ENCODE data around the gene GRM3. TPM values are rescaled to one million over a fixed set of nuclear protein-coding genes. Genes with fewer than 3 reads are reported as not detected.

Gene GRM3
- total RNA-seq, 2 donors from 2014 or later: not detected

DNA sequence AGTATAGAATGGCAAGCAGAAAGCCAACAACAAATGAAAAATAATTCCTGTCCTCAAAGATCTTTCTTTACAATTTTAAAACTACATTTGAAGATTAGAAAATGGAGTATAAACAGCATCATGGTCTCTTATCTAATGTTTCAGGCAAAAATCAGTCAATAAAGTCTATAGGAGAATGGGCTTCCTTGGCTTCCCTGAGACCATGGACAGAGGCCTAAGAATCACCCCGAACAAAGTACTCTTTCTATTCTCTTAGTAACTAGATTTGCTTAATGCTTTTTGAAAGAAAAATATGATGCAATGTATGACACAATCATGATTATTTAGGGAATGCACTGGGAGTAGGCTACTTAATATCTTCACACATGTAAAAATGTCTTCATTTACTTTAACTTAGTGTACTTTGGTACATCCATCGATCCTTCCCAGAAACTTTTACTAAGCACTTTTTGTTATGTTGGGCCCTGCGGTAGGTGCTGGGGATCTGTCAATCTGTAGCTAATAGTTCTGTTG is 17.3 kb downstream of the GRM3 start:
- no peaks in the 10 kb centered on the region for H3K27me3 Mint-ChIP-seq

DNA sequence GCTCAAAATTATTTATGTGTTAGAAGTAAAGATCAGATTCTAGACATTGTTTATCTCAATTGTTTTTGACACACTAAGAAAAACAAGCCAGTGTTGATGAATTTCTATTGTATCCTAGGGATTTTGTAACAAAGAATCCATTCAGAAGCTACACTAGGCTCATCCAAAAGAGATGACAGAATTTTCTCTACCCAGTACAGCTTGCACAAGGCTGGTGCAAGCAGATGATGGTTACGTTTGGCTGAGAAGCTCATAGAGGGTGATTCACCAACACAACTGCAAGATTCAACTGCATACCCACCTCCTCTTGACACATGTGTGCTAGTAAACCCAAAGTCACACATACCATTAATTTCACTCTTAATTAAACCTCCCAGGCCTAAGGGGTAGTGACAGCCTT is 20.8 kb downstream of the GRM3 start:
- no peak for ATAC-seq
- no peaks in the 10 kb centered on the region for H3K4me1 Mint-ChIP-seq
- H3K27me3 Mint-ChIP-seq: no peaks in the 10 kb centered on the region
- no peaks in the 10 kb centered on the region for H3K36me3 Mint-ChIP-seq (ENCODE audit: low read depth)
- no peak overlapping the region for H3K4me3 Mint-ChIP-seq
- H3K27ac Mint-ChIP-seq: no peak overlapping the region
- DNase-seq: no peak
- no peaks in the 10 kb centered on the region for H3K9me3 ChIP-seq (ENCODE audit: control insufficient read depth, low read length, poor library complexity, severe bottlenecking)

More for the DNA sequence above, 17.3 kb downstream of the GRM3 start:
- Mint-ChIP-seq H3K36me3 (ENCODE audit: low read depth) (no peaks in the 10 kb centered on the region), H3K4me3 (no peak overlapping the region), H3K4me1 (no peaks in the 10 kb centered on the region), H3K27ac (no peak overlapping the region)
- ATAC-seq (no peak), DNase-seq (no peak)
- no peaks in the 10 kb centered on the region for H3K9me3 ChIP-seq (ENCODE audit: control insufficient read depth, low read length, poor library complexity, severe bottlenecking)

DNA sequence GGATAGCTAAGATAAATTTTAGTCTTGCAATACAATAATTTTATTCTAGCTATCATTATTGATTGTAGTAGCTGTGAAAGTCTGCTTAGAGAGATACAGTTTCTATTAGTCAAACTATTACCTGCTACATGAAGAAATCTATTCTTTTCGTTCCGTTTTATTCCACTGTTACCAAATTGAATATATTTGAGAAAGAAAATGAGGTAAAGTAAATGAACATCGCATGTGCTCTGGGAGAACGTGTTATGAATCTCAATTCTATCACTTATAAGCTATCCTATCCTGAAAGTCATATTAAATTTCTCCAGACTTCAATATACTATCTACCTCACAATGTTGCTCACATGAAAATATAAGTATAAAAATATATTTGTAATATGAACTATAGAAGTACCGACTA is 21.3 kb downstream of the GRM3 start:
- ATAC-seq: no peak
- no peak overlapping the region for H3K27ac Mint-ChIP-seq

DNA sequence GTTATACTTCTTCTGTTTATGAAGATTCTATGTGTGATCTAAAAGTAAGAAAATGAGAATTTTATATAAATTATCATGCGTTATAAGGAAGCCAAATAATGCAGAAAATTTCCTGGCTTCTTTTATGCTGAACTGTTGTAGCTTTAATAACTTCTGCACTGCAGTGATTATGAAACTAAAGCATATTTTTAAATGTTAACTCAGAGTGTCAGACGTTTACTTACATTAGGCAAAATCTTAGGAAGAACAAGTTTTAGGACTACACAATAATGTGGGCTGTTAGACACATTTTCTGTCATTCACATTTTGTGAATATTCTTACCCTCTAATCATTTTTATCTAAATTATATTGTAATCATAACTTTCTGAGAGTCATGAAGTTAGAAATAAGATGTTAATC is 22.0 kb downstream of the GRM3 start:
- H3K9me3 ChIP-seq (ENCODE audit: control insufficient read depth, low read length, poor library complexity, severe bottlenecking): no peaks in the 10 kb centered on the region
- ATAC-seq: no peak
- no peak for DNase-seq
- H3K36me3 Mint-ChIP-seq (ENCODE audit: low read depth): no peaks in the 10 kb centered on the region
- H3K4me1 Mint-ChIP-seq: no peaks in the 10 kb centered on the region
- no peaks in the 10 kb centered on the region for H3K27me3 Mint-ChIP-seq
- no peak overlapping the region for H3K4me3 Mint-ChIP-seq
- H3K27ac Mint-ChIP-seq: no peak overlapping the region

More for the DNA sequence above, 21.3 kb downstream of the GRM3 start:
- no peak for DNase-seq
- Mint-ChIP-seq H3K4me3 (no peak overlapping the region), H3K4me1 (no peaks in the 10 kb centered on the region), H3K27me3 (no peaks in the 10 kb centered on the region), H3K36me3 (ENCODE audit: low read depth) (no peaks in the 10 kb centered on the region)
- no peaks in the 10 kb centered on the region for H3K9me3 ChIP-seq (ENCODE audit: control insufficient read depth, low read length, poor library complexity, severe bottlenecking)

DNA sequence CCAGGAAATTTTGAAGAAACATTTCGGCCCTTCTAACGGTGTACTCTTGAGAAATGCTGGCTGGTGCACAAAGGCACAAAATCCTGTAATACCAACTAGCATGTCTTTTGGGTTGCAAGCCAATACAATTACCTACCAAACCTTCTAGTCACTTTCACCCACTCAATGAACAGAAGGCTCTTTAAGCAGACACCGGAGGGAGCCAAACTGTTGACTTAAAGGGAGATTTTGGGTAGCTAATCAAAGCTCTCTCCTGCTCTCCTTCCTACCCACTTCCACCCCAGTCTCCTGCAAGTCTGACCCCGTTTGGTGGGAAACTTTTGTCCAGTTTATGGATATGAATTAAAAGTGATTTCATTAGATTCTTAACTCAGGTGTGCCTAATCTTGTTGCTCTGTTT is 24.0 kb downstream of the GRM3 start:
- no peak overlapping the region for H3K27ac Mint-ChIP-seq
- no peak for ATAC-seq

DNA sequence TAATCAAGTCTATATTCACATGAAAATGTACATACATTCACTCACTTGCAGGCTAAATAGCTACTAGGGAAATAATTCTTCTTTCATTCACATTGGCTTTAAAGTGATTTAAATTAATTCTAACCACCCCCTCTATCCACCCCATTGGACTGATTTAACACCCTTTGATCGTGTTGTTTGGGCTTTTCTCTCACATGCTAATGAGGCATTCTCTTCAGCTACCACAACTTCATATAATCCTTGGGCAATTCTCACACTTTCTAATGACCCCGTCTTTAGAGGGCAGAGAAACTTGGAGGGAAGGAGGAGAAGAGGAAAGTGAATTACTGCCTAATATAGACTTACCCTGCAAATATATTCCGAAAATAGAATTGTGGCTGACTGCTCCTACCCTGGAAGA is 24.6 kb downstream of the GRM3 start:
- H3K4me3 Mint-ChIP-seq: no peak overlapping the region
- no peaks in the 10 kb centered on the region for H3K9me3 ChIP-seq (ENCODE audit: control insufficient read depth, low read length, poor library complexity, severe bottlenecking)
- ATAC-seq (no peak), DNase-seq (no peak)
- H3K27me3 Mint-ChIP-seq: no peaks in the 10 kb centered on the region
- H3K36me3 Mint-ChIP-seq (ENCODE audit: low read depth): no peaks in the 10 kb centered on the region
- H3K4me1 Mint-ChIP-seq: no peaks in the 10 kb centered on the region
- no peak overlapping the region for H3K27ac Mint-ChIP-seq

More for the DNA sequence above, 24.0 kb downstream of the GRM3 start:
- no peak for DNase-seq
- H3K27me3 Mint-ChIP-seq: no peaks in the 10 kb centered on the region
- H3K9me3 ChIP-seq (ENCODE audit: control insufficient read depth, low read length, poor library complexity, severe bottlenecking): no peaks in the 10 kb centered on the region
- no peak overlapping the region for H3K4me3 Mint-ChIP-seq
- H3K4me1 Mint-ChIP-seq: no peaks in the 10 kb centered on the region
- H3K36me3 Mint-ChIP-seq (ENCODE audit: low read depth): no peaks in the 10 kb centered on the region

DNA sequence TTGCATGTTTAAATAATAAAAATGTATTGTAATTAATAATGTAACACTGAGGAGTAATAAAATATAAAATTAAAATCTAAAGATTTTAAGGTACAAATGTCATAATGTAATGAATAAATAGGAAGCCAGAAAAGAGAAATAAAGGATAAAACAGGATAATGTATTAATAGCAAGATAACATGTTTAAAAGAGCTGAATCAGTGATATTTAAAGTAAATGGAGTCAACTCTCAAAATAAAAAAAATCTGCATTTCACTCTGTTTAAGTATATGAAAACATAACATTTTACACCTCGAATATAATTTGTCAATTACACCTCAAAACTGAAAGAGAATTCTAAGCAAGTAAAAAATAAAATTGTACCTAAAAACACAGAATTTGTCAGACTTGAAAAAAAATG is 44.1 kb downstream of the GRM3 start:
- H3K27me3 Mint-ChIP-seq: no peaks in the 10 kb centered on the region

DNA sequence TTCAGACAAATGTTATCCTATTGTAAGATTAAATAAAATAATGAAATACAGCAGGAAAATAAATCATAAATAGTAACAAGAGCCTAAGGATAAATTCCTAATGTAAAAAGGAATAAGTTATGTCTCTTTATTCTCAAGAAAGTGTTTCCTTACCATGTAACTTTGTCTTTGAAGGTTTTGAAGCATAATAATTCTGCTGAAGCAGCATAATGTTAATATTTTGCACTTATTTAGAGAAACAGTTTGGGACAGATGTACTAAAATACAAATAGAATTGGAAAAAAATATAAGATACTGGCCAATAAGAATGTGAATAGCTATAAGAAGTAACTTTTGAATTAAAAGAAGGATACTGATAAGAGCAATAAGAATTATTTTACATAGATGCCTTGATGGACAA is 45.7 kb downstream of the GRM3 start:
- Mint-ChIP-seq H3K27me3 (no peaks in the 10 kb centered on the region), H3K36me3 (ENCODE audit: low read depth) (no peaks in the 10 kb centered on the region), H3K4me1 (no peaks in the 10 kb centered on the region), H3K27ac (no peak overlapping the region), H3K4me3 (no peak overlapping the region)
- DNase-seq: no peak
- H3K9me3 ChIP-seq (ENCODE audit: control insufficient read depth, low read length, poor library complexity, severe bottlenecking): no peaks in the 10 kb centered on the region
- no peak for ATAC-seq

More for the DNA sequence above, 44.1 kb downstream of the GRM3 start:
- no peak for DNase-seq
- no peaks in the 10 kb centered on the region for H3K9me3 ChIP-seq (ENCODE audit: control insufficient read depth, low read length, poor library complexity, severe bottlenecking)
- no peak overlapping the region for H3K4me3 Mint-ChIP-seq
- ATAC-seq: no peak
- H3K4me1 Mint-ChIP-seq: no peaks in the 10 kb centered on the region
- H3K27ac Mint-ChIP-seq: no peak overlapping the region
- no peaks in the 10 kb centered on the region for H3K36me3 Mint-ChIP-seq (ENCODE audit: low read depth)

DNA sequence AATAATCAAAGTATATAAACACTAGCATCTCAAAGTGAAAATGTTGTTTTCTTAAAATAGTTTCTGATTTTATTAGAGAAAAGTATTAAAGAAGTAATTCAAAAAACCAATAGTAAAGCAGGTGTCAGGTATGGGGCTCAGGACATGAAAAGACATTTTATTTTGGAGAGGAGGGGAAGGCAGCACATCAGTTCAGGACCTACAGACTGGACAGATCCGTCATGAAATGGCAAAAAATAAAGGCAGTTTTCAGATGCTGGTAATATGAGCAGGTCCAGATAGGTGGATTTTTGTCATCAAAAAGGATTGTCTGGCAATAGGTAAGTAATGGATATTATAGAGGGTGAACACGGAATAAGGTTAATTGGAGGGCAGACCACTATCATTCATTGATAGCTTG is 49.0 kb downstream of the GRM3 start:
- no peak for ATAC-seq
- Mint-ChIP-seq H3K4me3 (no peak overlapping the region), H3K4me1 (no peaks in the 10 kb centered on the region), H3K36me3 (ENCODE audit: low read depth) (no peaks in the 10 kb centered on the region), H3K27me3 (no peaks in the 10 kb centered on the region), H3K27ac (no peak overlapping the region)
- DNase-seq: no peak
- H3K9me3 ChIP-seq (ENCODE audit: control insufficient read depth, low read length, poor library complexity, severe bottlenecking): no peaks in the 10 kb centered on the region

DNA sequence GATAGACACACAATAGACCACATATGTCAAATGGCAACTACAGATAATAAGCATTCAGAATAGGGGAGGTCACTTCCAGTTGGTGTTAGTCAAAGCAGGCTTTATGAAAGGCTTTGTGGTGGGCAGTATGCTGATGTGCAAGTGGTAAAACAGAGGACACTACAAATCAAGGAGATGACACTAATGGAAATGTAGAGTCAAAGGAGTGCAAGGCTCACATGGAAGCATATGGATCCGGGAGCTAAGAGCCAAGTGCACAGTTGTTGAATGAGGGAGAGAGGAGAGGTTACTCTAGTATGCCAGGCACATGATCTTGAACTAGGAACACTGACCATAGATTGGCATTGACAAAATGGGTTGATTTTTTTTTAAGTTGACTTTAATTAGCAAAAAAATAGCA is 62.7 kb downstream of the GRM3 start:
- no peaks in the 10 kb centered on the region for H3K27me3 Mint-ChIP-seq
- DNase-seq: no peak
- no peak overlapping the region for H3K27ac Mint-ChIP-seq
- no peaks in the 10 kb centered on the region for H3K9me3 ChIP-seq (ENCODE audit: control insufficient read depth, low read length, poor library complexity, severe bottlenecking)
- H3K4me1 Mint-ChIP-seq: no peaks in the 10 kb centered on the region
- H3K4me3 Mint-ChIP-seq: no peak overlapping the region
- no peaks in the 10 kb centered on the region for H3K36me3 Mint-ChIP-seq (ENCODE audit: low read depth)
- no peak for ATAC-seq

DNA sequence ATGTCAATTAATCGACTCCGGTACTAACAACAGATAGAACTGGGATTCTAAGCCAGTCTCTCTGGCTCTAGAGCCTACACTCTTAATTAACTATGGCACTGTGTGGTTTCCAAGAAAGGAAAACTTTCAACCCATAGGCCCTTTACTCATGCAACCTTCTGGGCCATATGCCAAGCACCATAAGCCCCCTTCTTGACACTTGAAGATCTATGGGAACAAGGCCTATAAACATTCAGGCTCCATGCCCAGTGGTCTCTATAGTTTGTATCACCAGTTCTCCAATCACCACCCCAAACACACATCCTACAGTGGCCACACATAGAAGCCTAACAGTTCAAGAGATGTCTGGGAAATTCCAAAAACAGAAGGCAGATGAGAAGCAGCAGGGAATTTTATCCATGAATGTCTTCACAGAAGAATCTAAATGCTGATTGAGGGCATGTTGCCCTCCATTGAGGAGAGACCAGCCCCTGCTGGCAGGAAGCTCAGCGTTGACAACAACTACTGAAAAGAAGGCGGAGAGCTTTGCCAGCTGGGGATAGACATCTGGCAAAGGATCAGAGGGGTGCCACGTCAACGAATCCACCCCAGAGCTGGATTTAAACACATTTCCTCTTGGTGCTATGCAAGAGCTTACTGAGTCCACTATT is 64.4 kb downstream of the GRM3 start:
- Mint-ChIP-seq H3K27me3 (no peaks in the 10 kb centered on the region), H3K4me1 (no peaks in the 10 kb centered on the region), H3K36me3 (ENCODE audit: low read depth) (no peaks in the 10 kb centered on the region), H3K27ac (no peak overlapping the region), H3K4me3 (no peak overlapping the region)
- ATAC-seq (no peak), DNase-seq (no peak)
- H3K9me3 ChIP-seq (ENCODE audit: control insufficient read depth, low read length, poor library complexity, severe bottlenecking): no peaks in the 10 kb centered on the region

DNA sequence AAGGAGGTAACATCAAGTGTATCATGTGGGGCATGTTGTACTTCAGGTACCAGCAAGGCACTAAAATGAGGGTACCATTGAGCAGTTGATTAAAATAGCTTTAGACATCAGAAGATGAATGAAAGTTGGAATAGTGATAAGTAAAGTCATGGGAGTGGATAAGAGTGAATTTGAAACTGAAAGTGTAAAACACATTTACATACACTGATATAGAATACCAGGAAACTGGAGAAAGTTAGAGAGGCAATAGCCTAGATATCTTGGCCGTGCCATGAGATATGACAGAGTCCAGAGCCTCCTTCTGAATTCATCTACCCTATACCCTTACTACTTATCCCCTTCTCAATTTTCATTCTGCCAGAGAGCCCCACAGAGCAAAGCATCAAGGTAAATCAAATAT is 76.6 kb downstream of the GRM3 start:
- Mint-ChIP-seq H3K27ac (no peak overlapping the region), H3K36me3 (ENCODE audit: low read depth) (no peaks in the 10 kb centered on the region), H3K27me3 (no peaks in the 10 kb centered on the region), H3K4me3 (no peak overlapping the region), H3K4me1 (no peaks in the 10 kb centered on the region)
- ATAC-seq (no peak), DNase-seq (no peak)
- H3K9me3 ChIP-seq (ENCODE audit: control insufficient read depth, low read length, poor library complexity, severe bottlenecking): no peaks in the 10 kb centered on the region

DNA sequence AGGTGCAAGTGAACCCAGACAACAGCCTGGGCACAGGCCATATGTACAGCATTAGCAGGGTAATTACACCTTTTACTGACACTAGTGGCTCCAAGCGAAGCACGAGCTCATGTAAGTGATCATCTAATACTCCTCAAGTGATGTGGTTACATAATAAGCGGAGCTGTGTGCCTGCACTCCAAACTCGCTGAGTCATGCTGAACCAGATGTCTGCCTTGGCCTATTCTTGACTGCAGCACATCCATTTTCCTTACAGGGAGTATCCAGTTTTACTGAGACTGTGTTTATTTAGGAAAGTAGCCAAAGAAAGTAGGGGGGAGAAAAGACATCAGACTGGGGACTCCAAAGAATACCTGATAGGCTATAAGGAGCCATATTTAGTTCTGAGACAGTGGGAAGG is 90.1 kb downstream of the GRM3 start:
- ATAC-seq (no peak), DNase-seq (no peak)
- Mint-ChIP-seq H3K4me3 (no peak overlapping the region), H3K4me1 (no peaks in the 10 kb centered on the region), H3K27ac (no peak overlapping the region), H3K36me3 (ENCODE audit: low read depth) (no peaks in the 10 kb centered on the region), H3K27me3 (no peaks in the 10 kb centered on the region)
- no peaks in the 10 kb centered on the region for H3K9me3 ChIP-seq (ENCODE audit: control insufficient read depth, low read length, poor library complexity, severe bottlenecking)

DNA sequence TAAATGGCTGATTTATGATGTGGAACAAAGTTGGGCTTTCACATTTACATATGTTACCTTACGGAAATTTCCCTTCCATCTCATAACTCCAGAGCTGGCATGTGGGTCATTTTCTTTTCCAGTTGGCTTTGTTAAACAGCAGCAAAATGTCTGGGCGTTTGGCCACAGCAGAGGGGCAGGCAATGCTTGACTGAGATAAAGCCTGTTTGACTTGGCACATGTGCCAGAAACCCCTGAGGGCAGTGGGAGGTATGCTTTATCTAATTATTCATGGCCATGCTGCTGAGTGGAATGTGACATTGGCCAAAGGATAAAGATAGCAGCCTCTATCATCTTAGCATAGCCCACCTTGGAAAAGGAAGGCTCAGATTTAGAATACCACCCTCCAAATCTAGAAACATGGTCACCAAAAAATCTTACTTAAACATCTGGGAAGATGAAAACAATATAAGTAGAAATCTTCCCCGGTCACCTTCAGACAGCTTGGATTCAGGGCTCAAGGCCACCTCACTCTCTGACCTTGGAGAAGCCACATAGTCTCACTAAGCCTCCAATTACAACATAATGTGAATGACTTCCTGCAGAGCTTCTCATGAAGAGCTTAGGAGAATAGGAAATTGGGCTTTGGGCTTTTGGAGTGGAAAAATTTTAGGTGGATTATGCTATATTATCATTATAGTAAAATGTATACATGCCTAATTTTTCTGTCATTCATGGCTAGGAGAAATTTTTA is 101.5 kb downstream of the GRM3 start:
- no peak for DNase-seq
- Mint-ChIP-seq H3K27me3 (peaks cover 5% of the 10 kb centered on the region), H3K36me3 (ENCODE audit: low read depth) (no peaks in the 10 kb centered on the region), H3K4me3 (no peak overlapping the region), H3K4me1 (no peaks in the 10 kb centered on the region), H3K27ac (no peak overlapping the region)
- no peak for ATAC-seq
- no peaks in the 10 kb centered on the region for H3K9me3 ChIP-seq (ENCODE audit: control insufficient read depth, low read length, poor library complexity, severe bottlenecking)
